GM18909 (cell line): Measurements from ENCODE around the gene TTC8.
"Not testable (repeated sequence)": the region's sequence is repeated elsewhere in the genome, so short reads cannot be mapped to it uniquely, and the experiment has no call there.

Experiments
- ATAC-seq: cut with Tn5 transposase; IDR thresholded peaks from one replicate; pipeline ENCODE4 v1.9.1; 2021; ENCODE audit warnings: mild to moderate bottlenecking; ENCODE audit not compliant: unreplicated experiment, poor library complexity

TTC8 gene

GRCh38 chr14:88859118-88859517 is 34.7 kb downstream of the TTC8 start:
- not testable (repeated sequence) for ATAC-seq

- no peak for ATAC-seq
Measured at GRCh38 chr14:88863167-88863566, 38.7 kb downstream of the TTC8 start.

GRCh38 chr14:88864198-88864597 is 39.7 kb downstream of the TTC8 start:
- no peak for ATAC-seq

GRCh38 chr14:88866305-88866704 is 41.9 kb downstream of the TTC8 start:
- no peak for ATAC-seq

- peak; percentile 48 for ATAC-seq
Measured at GRCh38 chr14:88868558-88869159, 44.2 kb downstream of the TTC8 start.

GRCh38 chr14:88870777-88871176 is 46.3 kb downstream of the TTC8 start:
- ATAC-seq: no peak

GRCh38 chr14:88871429-88871828 is 47.0 kb downstream of the TTC8 start:
- ATAC-seq: no peak

GRCh38 chr14:88872976-88873375 is 48.5 kb downstream of the TTC8 start:
- no peak for ATAC-seq

GRCh38 chr14:88877192-88877591 is 52.7 kb downstream of the TTC8 start:
- ATAC-seq: no peak

GRCh38 chr14:88879022-88879421 is 54.6 kb downstream of the TTC8 start:
- ATAC-seq: no peak

GRCh38 chr14:88882236-88882635 is 57.8 kb downstream of the TTC8 start:
- no peak for ATAC-seq

GRCh38 chr14:88895116-88895515 is 70.7 kb downstream of the TTC8 start:
- no peak for ATAC-seq

GRCh38 chr14:88901189-88901588 is 76.7 kb downstream of the TTC8 start:
- ATAC-seq: no peak

GRCh38 chr14:88901991-88902390 is 77.5 kb downstream of the TTC8 start:
- ATAC-seq: no peak

- ATAC-seq: no peak
Measured at GRCh38 chr14:88902850-88903249, 78.4 kb downstream of the TTC8 start.

- no peak for ATAC-seq
Measured at GRCh38 chr14:88904206-88904647, 79.8 kb downstream of the TTC8 start.

GRCh38 chr14:88904864-88905263 is 80.4 kb downstream of the TTC8 start:
- no peak for ATAC-seq

GRCh38 chr14:88908216-88908615 is 83.8 kb downstream of the TTC8 start:
- no peak for ATAC-seq

- no peak for ATAC-seq
Measured at GRCh38 chr14:88910386-88910785, 85.9 kb downstream of the TTC8 start.

- ATAC-seq: no peak
Measured at GRCh38 chr14:88911809-88912208, 87.4 kb downstream of the TTC8 start.

- ATAC-seq: no peak
Measured at GRCh38 chr14:88914956-88915355, 90.5 kb downstream of the TTC8 start.

- no peak for ATAC-seq
Measured at GRCh38 chr14:88919502-88919901, 95.1 kb downstream of the TTC8 start.
